Activated T-cell treated with anti-CD3 and anti-CD28 coated beads, Interleukin-2, amount 50 U/mL, for 72 hours (primary cell): ENCODE data around the gene MUC2. TPM values are rescaled to one million over a fixed set of nuclear protein-coding genes. Genes with fewer than 3 reads are reported as not detected.

Experiments used
- ATAC-seq, 2 donors: fragments of 150-1000 bp; cut with Tn5 transposase; replicated peaks in 1 of 2; 2 replicates each; pipeline ENCODE4 v1.10.0; 2021; ENCODE audit warnings: moderate library complexity in 2 of 2, mild to moderate bottlenecking in 1 of 2
- DNase-seq, 2 donors: peaks; one replicate each; pipeline ENCODE4 v3.0.0; 2021 to 2022; ENCODE audit warnings: mixed read lengths in 1 of 2
- H3K27ac Mint-ChIP-seq: one replicate; pipeline ENCODE4 v1.8.0; 2022; ENCODE audit warnings: mild to moderate bottlenecking, moderate library complexity, mixed read lengths
- H3K27me3 Mint-ChIP-seq: one replicate; pipeline ENCODE4 v1.8.0; 2022; ENCODE audit warnings: low read depth, mixed read lengths
- H3K36me3 Mint-ChIP-seq, 2 donors: one replicate each; pipeline ENCODE4 v1.8.0; 2022; ENCODE audit warnings: mixed read lengths in 2 of 2, mild to moderate bottlenecking in 1 of 2; ENCODE audit not compliant: insufficient read depth in 2 of 2
- H3K4me1 Mint-ChIP-seq: one replicate; pipeline ENCODE4 v1.8.0; 2022; ENCODE audit warnings: low read depth, mixed read lengths
- H3K4me3 Mint-ChIP-seq, 2 donors: one replicate each; pipeline ENCODE4 v1.8.0; 2022; ENCODE audit warnings: mild to moderate bottlenecking in 2 of 2, mixed read lengths in 2 of 2, moderate library complexity in 2 of 2
- H3K9me3 Mint-ChIP-seq, 2 donors: one replicate each; pipeline ENCODE4 v1.8.0; 2022; ENCODE audit warnings: mixed read lengths in 2 of 2
- total RNA-seq, 2 donors: library from RNA; stranded (reverse); gene quantifications; one replicate each; pipeline ENCODE4 v1.2.3, GENCODE V29; 2022

MUC2 gene
- not detected for total RNA-seq

DNA sequence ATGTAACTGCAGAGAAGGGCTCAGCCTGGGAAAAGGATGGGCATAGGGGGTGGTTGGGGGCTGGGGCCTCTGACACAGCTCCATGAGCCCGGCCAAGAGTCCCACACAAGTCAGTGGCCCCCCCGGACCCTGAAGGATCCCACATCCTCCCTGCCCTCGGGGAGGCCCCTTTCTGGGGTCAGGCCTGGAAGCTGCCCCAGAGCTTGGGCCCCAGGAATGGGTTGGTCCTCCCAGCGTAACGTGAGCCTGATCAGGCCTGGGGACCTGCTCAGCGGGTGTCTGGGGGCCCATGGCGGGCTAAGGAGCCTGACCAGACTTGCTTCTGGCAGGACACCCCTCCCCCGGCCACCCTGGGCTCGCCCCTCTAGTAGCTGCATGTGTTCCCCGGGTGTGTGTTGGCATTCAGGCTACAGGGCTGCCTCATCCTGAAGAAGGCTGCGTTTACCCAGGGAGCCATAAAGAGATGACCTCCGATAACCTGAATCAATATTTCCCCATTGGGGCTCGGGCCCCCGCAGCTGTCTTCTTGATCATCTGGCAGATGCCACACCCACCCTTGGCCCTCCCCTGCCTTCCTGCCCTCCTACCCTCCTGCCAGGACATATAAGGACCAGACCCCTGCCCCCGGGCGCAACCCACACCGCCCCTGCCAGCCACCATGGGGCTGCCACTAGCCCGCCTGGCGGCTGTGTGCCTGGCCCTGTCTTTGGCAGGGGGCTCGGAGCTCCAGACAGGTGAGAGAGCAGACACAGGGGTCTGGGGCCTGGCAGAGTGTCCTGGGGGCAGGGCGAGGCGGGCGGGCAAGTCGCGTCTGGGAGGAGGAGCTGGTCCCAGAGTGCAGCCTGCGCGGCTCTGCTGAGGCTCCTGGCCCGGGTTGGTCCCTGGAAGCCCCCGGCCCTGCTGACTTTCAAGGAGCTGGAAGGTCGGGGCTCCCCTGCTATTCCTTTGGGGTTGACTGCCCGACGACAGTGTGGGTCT lies at the start of gene MUC2:
MUC2 (plus strand) TSS at position 631 of the 978 bp plus-strand sequence.
- ATAC-seq (no peak), DNase-seq (no peak)
- Mint-ChIP-seq H3K27me3 (peaks cover 5% of the 10 kb centered on the region), H3K9me3 (no peaks in the 10 kb centered on the region), H3K4me1 (no peaks in the 10 kb centered on the region), H3K27ac (no peak within 1 kb of the TSS), H3K4me3 (no peak within 1 kb of the TSS), H3K36me3 (no peaks in the 10 kb centered on the region)

DNA sequence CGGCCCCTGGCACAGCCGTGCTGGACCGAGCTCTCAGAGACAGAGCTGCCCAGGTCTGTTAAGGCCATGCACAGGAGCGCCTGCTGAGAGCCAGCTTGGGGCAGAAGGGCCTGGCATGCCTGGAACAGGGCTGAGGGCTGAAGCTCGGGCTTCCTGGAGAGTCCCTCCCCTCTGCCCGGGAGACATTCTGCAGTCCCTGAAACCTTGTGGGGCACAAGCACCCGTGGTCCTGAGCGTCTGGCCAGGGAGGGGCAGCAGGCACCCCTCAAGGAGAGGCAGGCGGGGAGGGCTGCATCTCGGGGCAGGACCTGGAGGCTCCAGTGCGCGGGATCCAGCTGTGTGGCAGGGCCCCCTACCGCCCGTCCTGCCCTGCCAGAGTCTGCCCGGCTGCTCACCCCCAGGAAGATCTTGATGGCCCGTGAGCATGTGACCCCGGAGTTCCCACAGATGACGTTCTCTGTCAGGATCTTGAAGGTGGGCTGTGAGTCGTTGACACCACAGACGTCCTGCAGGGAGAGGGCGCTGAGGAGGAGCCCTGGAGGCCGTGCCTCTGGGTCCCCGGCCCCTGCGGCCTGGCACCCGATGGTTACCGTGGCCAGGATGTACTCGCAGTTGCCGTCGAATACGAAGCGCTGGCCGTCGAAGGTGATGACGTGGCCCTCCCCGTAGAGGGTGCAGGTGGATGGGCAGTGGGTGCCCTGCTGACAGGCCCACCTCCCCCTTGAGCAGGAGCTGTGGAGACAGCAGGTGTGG lies 49.1 kb upstream of the MUC2 start:
- DNase-seq: no peak
- no peak for ATAC-seq
- H3K4me3 Mint-ChIP-seq: no peak overlapping the region
- no peak overlapping the region for H3K27ac Mint-ChIP-seq
- no peaks in the 10 kb centered on the region for H3K4me1 Mint-ChIP-seq
- no peaks in the 10 kb centered on the region for H3K27me3 Mint-ChIP-seq
- no peaks in the 10 kb centered on the region for H3K36me3 Mint-ChIP-seq
- H3K9me3 Mint-ChIP-seq: no peaks in the 10 kb centered on the region

DNA sequence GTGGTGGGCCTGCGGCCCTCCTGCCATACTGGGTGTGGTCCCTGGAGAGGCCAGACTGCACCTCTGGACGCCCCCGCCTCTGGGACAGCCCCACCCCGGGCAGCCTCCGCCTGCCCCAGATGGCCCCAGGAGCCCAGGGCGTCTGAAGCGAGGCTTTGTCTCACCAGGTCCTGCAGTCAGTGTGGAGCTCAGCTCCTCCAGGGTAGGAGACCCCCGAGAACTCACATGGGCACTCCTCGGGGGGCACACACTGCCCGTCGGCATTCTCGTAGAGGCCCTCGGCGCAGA lies 48.6 kb upstream of the MUC2 start:
- Mint-ChIP-seq H3K36me3 (no peaks in the 10 kb centered on the region), H3K4me3 (no peak overlapping the region)

DNA sequence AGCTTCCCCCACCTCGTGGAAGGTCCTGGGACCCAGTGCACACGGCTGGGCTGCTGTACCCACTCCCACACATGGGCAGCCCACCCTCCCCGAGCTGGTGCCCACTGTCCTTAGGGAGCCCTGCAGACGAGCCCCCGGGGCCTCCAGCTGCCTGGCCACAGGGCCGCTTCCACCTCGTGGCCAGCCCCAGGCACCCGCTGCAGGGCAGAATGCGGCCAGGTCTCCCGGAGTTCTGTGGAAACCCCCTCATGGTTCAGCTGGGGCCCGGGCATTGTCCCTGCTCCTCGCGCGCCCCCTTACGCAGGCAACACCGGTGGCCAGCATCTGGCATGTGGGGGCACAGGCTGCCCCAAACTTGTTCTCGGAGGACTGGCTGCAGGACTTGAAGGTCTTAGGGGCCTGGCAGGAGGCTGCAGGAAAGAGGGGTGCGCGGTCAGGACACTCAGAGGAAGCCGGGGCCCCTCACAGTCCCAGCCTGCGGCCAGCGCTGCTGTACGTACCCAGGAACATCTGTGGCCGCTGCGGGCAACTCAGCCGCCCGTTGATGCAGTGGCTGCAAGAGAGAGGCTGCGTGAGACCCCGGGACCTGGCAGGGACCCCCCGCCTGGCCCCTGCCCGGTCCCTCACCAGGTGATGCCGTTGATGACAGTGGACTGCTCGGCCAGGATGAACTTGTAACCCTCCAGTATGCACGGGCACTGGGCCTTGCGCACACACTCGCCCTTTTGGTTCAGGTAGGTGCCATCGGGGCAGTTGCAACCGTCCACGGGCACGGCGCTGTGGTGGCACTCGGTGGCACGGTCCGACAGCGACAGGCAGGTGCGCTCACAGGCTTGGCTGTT lies 47.8 kb upstream of the MUC2 start:
- Mint-ChIP-seq H3K4me1 (no peaks in the 10 kb centered on the region), H3K9me3 (no peaks in the 10 kb centered on the region), H3K27me3 (no peaks in the 10 kb centered on the region), H3K27ac (no peak overlapping the region), H3K4me3 (no peak overlapping the region), H3K36me3 (no peaks in the 10 kb centered on the region)
- ATAC-seq: no peak
- DNase-seq: no peak

More for the DNA sequence above, 48.6 kb upstream of the MUC2 start:
- Mint-ChIP-seq H3K27ac (no peak overlapping the region), H3K4me1 (no peaks in the 10 kb centered on the region), H3K9me3 (no peaks in the 10 kb centered on the region), H3K27me3 (no peaks in the 10 kb centered on the region)
- DNase-seq (no peak), ATAC-seq (no peak)

DNA sequence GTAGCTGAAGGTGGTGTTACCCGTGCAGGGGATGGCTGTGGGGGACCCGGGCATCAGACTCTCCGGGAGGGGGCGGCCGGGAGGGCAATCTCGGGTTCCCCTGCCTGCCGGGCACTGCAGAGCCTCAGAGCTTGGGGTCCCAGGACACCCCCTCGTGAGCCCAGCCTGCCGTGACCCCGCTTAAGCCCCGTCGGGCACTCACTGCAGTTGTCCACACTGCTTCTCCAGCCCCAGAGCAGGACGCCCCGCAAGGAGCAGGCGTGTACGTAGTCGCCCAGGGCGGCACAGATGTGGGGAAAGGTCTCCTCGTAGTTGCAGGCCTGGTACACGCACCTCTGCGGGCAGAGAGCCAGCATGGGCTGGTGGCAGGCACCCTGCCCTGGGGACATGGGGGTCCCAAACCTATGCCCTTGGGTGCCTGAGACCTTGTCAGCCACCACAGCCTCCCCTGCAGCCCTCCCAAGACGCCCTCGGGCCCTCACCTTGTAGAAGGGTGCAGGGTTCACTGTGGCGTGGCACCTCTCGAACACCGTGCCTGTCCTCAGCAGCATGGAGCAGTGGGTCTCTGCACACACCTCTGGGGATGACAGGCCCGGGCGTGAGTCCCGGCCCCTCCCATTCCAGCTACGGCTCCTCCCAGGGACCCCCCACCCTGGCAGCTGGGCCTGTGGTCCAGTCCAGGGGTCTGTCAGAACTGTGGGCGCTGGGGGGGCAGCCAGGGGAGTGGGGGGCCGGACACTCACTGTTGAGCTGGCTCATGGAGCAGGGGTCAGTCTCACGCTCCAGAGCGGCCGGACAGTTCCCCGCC lies 47.0 kb upstream of the MUC2 start:
- DNase-seq (no peak), ATAC-seq (no peak)
- Mint-ChIP-seq H3K27me3 (no peaks in the 10 kb centered on the region), H3K4me3 (no peak overlapping the region), H3K36me3 (no peaks in the 10 kb centered on the region), H3K4me1 (no peaks in the 10 kb centered on the region), H3K9me3 (peaks cover 5 to 6% of the 10 kb centered on the region in 2 donors), H3K27ac (no peak overlapping the region)

DNA sequence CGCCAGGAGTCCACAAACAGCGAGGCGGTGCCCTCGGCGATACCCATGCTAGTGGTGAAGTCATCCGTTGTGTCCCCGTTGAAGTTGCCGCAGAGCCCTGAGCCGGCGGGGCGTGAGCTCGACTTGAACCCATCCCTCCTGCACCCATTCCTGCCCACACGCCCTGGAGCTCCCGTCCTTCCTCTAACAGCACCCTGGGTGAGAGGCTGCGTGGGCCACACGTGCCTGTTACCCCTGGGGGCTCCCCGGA lies 46.5 kb upstream of the MUC2 start:
- H3K9me3 Mint-ChIP-seq: peaks cover 5 to 6% of the 10 kb centered on the region in 2 donors
- ATAC-seq (no peak), DNase-seq (no peak)
- H3K36me3 Mint-ChIP-seq: no peaks in the 10 kb centered on the region
- H3K4me1 Mint-ChIP-seq: no peaks in the 10 kb centered on the region
- no peak overlapping the region for H3K27ac Mint-ChIP-seq
- no peak overlapping the region for H3K4me3 Mint-ChIP-seq
- no peaks in the 10 kb centered on the region for H3K27me3 Mint-ChIP-seq

DNA sequence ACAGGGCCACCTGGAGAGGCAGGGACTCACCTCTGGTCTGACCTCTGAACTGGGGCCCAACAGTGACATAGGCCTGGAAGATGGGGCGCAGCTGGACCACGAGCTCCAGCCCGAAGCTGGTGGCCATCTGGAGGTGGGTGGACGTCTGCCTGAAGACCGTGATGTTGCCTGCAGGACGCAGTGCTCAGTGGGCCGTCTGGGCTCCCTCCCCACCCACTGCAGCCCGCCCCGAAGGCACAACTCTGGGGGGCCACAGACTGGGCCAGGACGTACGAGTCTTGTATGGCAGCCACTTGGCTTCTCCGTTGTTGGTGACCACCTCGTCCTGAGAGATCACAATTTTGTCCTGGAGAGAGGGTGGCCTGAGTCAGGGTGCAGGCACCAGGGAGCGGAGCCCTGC lies 46.1 kb upstream of the MUC2 start:
- Mint-ChIP-seq H3K9me3 (peaks cover 5 to 6% of the 10 kb centered on the region in 2 donors), H3K4me3 (no peak overlapping the region), H3K27me3 (no peaks in the 10 kb centered on the region), H3K27ac (no peak overlapping the region), H3K4me1 (no peaks in the 10 kb centered on the region), H3K36me3 (no peaks in the 10 kb centered on the region)
- no peak for DNase-seq
- ATAC-seq: no peak

DNA sequence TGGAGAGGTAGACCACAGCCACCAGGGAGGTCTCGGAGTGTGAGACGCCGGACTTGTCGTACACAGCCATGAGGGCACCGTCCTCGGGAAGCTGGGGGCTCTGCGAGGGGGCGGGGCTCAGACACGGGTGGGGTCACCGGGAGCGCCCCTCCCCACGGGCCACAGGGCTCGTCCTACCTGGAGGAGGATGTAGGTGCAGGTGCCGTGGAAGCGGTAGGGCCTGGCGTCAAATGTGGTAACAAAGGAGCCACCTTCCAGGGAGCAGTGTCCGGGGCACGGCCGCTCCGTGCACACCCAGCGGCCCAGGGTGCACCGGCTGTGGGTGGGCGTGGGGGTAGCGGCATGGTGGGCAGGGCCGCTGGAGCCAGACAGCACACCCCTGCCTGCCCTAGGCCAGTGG lies 45.6 kb upstream of the MUC2 start:
- ATAC-seq: no peak

DNA sequence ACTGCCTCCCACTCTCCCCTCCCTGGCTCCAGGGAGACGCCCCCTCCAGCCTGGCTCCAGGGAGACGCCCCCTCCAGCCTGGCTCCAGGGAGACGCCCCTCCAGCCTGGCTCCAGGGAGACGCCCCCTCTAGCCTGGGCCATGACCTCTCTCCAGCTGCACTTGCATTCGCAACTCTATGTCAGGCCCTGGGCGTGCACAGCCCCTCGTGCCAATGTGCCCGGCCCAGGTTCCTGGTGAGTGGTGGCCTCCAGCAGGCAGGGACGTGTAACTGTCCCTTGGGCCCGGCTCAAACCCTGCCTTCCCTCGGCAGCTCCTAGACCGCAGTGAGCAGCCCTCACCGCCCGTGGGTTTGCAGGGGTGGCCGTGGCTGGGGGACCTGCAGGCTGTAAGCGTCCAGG lies 45.0 kb upstream of the MUC2 start:
- no peaks in the 10 kb centered on the region for H3K4me1 Mint-ChIP-seq
- H3K9me3 Mint-ChIP-seq: peaks cover 5 to 6% of the 10 kb centered on the region in 2 donors
- no peaks in the 10 kb centered on the region for H3K27me3 Mint-ChIP-seq
- DNase-seq (no peak), ATAC-seq (no peak)
- no peak overlapping the region for H3K4me3 Mint-ChIP-seq
- H3K27ac Mint-ChIP-seq: no peak overlapping the region
- H3K36me3 Mint-ChIP-seq: no peaks in the 10 kb centered on the region

More for the DNA sequence above, 45.6 kb upstream of the MUC2 start:
- Mint-ChIP-seq H3K27me3 (no peaks in the 10 kb centered on the region), H3K27ac (no peak overlapping the region), H3K36me3 (no peaks in the 10 kb centered on the region), H3K9me3 (peaks cover 5 to 6% of the 10 kb centered on the region in 2 donors), H3K4me1 (no peaks in the 10 kb centered on the region), H3K4me3 (no peak overlapping the region)
- no peak for DNase-seq

DNA sequence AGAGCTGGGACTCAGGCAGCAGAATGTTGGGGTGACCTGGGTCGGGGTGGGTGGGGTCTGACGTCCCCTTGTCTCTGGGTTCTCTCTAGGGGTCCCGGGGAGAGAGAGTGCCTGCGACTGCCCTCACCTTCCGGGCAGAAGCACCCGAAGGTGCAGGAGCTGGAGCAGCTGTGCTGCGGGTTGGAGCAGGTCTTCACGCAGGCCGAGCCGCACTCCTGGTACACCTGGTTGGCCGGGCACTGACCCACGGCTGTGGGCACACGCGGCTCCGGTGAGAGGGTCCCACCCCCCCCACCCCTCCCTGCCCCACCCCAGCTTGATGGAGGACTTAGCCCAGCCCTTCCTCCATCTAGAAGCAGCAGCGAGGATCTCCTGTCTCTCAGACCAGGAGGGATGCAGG lies 44.6 kb upstream of the MUC2 start:
- Mint-ChIP-seq H3K4me3 (no peak overlapping the region), H3K27me3 (no peaks in the 10 kb centered on the region), H3K36me3 (no peaks in the 10 kb centered on the region), H3K9me3 (peaks cover 5 to 6% of the 10 kb centered on the region in 2 donors), H3K4me1 (no peaks in the 10 kb centered on the region), H3K27ac (no peak overlapping the region)
- ATAC-seq: no peak
- DNase-seq: no peak

DNA sequence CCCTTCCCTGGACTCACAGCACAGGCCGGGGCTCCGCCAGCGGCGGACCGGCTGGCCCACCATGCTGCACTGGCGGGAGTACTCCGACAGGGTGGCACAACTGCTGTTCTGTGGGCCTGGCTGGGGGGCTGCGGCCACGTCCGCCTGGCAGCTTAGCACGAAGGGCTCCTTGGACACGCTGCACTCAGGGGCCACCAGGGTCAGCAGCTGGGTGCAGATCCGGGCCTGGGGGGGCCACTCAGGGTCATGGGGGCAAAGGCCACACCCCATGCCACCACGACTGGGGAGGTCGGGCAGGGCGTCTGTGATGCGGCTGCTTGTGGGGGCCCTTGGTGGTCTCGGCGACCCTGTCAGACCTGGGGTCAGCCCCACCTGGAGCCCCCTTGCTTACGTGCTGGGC lies 44.1 kb upstream of the MUC2 start:
- Mint-ChIP-seq H3K27ac (no peak overlapping the region), H3K36me3 (no peaks in the 10 kb centered on the region), H3K27me3 (no peaks in the 10 kb centered on the region), H3K4me1 (no peaks in the 10 kb centered on the region), H3K9me3 (peaks cover 5 to 6% of the 10 kb centered on the region in 2 donors), H3K4me3 (no peak overlapping the region)
- no peak for DNase-seq
- no peak for ATAC-seq

DNA sequence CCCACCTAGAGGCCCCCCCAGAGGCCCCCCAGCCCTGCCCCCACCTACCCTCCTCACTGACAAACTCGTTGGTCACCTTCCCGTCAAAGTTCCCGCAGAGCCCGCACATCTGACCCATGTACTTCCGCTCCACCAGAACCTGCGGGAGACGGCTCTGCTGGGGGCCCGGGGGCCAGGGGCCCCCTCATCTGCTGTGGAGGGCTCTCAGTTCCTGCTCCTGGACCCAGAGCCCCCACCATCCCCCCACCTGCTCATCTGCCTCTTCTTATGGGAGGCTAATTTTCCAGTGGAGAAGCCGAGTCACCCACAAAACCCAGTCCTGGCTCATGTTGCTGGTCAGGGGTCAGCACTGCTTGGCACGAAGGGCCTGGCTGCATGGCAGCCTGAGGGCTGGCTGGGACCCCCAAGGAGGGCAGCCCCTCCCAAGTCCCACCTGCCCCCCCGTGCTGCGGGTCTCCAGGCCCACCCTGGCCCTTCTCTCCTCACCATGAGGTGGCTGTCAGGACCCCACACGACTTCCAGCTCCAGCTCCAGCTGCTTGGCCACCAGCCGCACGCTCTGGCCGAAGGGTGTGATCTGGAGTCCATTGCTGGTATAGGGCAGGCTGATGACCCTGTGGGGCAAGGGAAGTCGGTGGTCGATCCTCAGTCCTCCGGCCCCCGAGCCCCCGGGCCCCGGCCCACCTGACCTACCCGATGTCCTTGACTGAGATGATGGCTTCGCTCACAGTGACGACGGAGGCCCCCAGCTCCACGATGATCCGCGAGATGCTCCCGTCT lies 43.4 kb upstream of the MUC2 start:
- no peaks in the 10 kb centered on the region for H3K36me3 Mint-ChIP-seq
- H3K27ac Mint-ChIP-seq: no peak overlapping the region
- H3K4me1 Mint-ChIP-seq: no peaks in the 10 kb centered on the region
- DNase-seq (no peak), ATAC-seq (no peak)
- no peaks in the 10 kb centered on the region for H3K27me3 Mint-ChIP-seq
- peaks cover 5 to 6% of the 10 kb centered on the region in 2 donors for H3K9me3 Mint-ChIP-seq
- no peak overlapping the region for H3K4me3 Mint-ChIP-seq
